Central memory CD4-positive, alpha-beta T cell (primary cell): Measurements from ENCODE around the gene NOP16.

Experiments used
- DNase-seq: peaks from one replicate; pipeline ENCODE4 v3.0.0; 2022

NOP16 gene

DNA sequence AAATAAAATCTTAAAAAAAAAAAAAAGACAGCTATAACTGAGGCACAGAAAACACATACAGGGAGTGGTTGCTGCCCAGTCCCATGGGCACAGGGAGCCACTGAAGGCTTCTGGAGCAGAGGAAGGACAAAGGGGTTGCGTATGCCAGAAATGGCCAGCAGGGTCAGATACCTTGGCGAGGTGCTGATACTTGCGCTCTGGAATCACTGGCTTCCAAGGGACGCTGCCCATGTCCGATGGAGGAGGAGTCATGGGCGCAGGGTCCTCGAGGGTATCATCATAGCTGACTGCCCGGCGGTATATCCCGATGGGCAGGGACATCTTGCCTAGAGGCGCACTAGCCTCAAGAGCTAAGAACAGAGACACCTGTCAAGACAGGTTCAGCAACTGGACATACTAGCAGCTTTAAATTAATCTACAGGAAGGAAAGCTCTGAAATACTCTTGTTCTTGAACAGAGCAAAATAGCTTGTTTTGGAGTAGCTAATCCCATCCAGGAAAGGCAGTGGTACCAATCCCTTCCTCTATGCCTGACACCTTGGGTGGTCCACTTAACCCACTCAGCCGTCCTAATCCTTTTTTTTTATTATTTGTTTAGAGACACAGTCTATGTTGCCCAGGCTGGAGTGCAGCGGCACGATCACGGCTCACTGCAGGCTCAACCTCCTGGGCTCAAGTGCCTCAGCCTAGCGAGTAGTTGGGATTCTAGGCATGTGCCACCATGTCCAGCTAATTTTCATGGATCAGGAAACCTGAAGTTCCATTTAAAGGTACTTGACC, 32.8 kb downstream of the NOP16 start:
- DNase-seq: no peak

DNA sequence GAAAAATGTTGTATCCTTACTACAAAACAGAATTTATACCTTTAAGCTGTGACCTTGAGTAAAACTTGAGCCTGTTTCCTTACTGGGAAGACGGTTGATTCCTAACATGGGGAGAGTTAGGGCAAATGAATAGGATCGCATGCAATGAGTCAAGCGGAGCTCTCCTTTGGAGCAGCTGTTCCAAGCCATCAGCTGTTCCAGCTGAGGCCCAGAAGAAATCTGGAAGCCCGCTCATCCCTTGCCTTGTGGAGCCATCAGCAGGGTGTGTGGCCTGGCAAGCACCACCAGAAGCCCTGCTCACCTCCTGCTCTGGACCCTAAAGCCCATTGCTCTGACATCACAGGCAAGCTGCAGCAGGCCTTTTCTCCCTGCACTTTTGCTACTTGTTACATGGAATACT, 34.9 kb downstream of the NOP16 start:
- no peak for DNase-seq

GRCh38 chr5:176352116-176352878, 36.1 kb downstream of the NOP16 start:
- no peak for DNase-seq

GRCh38 chr5:176350416-176350815, 38.0 kb downstream of the NOP16 start:
- no peak for DNase-seq

- DNase-seq: no peak
Observed at GRCh38 chr5:176342766-176343458, 45.5 kb downstream of the NOP16 start.

DNA sequence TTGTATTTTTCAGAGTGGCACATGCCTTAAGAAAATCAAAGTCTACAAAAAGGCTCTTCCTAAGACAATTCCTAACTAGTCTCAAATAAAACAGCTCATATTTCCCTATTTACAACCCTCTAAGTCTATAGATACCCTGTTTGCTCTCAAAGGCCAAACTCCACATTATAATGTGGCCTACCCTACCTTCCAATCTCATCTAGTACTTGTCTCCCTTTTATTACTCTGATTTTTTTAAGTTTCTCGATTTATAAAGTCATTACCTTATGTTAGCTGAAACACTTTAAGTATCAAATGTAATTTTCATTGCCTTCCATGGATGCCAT, 46.3 kb downstream of the NOP16 start:
- no peak for DNase-seq

GRCh38 chr5:176341325-176342157, 46.9 kb downstream of the NOP16 start:
- DNase-seq: no peak

- DNase-seq: no peak
Observed at GRCh38 chr5:176339304-176339703, 49.1 kb downstream of the NOP16 start.

DNA sequence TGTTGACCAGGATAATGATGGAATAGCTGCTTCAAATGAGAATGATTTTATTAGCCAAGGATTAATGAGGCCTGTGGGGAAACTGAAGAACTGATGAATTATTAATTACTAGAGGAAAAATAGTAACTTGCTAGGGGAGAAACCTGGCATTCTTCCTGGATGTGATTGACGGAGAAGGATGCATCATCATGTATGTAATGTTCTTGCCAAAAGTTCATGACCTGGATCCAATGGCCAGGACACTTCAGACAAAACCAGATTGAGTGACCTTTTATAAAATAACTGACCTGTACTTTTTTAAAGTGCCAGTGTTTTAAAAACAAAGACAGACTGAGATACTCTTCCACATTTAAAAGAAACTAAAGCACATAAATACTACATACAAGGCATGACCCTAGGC, 50.5 kb downstream of the NOP16 start:
- DNase-seq: no peak

- no peak for DNase-seq
Observed at GRCh38 chr5:176334031-176334770, 54.2 kb downstream of the NOP16 start.
